ENCODE data around the gene OR5H15.
"Not testable (repeated sequence)": the region's sequence is repeated elsewhere in the genome, so short reads cannot be mapped to it uniquely, and the experiment has no call there.

The OR5H15 gene

GRCh38 chr3:98172621-98173020 is 6.1 kb downstream of the OR5H15 start:
- TF ChIP-seq CTCF (IDR thresholded peaks at IDR 0.05), result no peak
- Histone ChIP-seq H3K4me3 (ENCODE audit: low read depth, low read length) (no peak overlapping the region), H3K4me2 (ENCODE audit: low read length) (no peak overlapping the region), H3K79me2 (no peaks in the 10 kb centered on the region), H3K9me3 (ENCODE audit: control insufficient read depth, low read length) (no peaks in the 10 kb centered on the region), H3K27me3 (ENCODE audit: control insufficient read depth, insufficient read depth, low read length) (no peaks in the 10 kb centered on the region), H3K27ac (no peak overlapping the region), H2AFZ (no peak overlapping the region), H3K4me1 (no peaks in the 10 kb centered on the region), H3K36me3 (ENCODE audit: control insufficient read depth, insufficient read depth, low read length) (no peaks in the 10 kb centered on the region), H3K9ac (no peak overlapping the region)

DNA sequence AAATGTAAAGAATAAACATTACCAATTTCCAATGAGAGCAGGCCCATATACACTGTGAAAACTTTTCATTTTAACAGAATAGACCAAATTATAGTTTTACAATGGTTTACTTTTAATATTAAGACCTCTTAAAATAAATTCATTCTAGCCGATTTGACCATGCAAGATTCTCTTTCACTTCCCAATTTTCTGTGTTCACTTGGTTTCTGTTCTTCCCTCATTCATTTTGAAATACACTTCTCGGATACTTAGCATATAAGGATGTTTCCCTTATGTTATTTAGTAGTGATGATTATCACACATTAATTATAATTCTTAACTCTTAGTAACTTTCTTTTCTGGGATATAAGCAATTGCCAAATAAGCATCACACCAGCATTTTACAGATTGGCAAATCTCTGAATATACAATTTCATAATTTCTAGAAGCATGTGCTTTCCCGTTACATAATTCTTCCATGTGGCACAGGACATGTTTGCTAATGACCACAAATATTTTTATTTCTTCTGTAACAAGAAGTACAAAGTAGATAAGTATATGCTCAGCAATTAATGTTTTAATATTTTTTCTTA is 13.9 kb downstream of the OR5H15 start:
- no peaks in the 10 kb centered on the region for H3K27me3 ChIP-seq (ENCODE audit: control insufficient read depth, insufficient read depth, low read length)
- H3K9ac ChIP-seq, result no peak overlapping the region
- no peak overlapping the region for H3K27ac ChIP-seq
- no peak overlapping the region for H3K4me2 ChIP-seq (ENCODE audit: low read length)
- H2AFZ ChIP-seq, result no peak overlapping the region
- H3K9me3 ChIP-seq (ENCODE audit: control insufficient read depth, low read length), result no peaks in the 10 kb centered on the region
- no peak for TF ChIP-seq CTCF (IDR thresholded peaks at IDR 0.05)
- no peak overlapping the region for H3K4me3 ChIP-seq (ENCODE audit: low read depth, low read length)
- H3K36me3 ChIP-seq (ENCODE audit: control insufficient read depth, insufficient read depth, low read length), result no peaks in the 10 kb centered on the region
- no peaks in the 10 kb centered on the region for H3K4me1 ChIP-seq
- H3K79me2 ChIP-seq, result no peaks in the 10 kb centered on the region

- no peaks in the 10 kb centered on the region for H3K4me1 ChIP-seq
- H3K36me3 ChIP-seq (ENCODE audit: control insufficient read depth, insufficient read depth, low read length), result no peaks in the 10 kb centered on the region
- H3K4me3 ChIP-seq (ENCODE audit: low read depth, low read length), result no peak overlapping the region
- H3K79me2 ChIP-seq, result no peaks in the 10 kb centered on the region
- H3K27ac ChIP-seq, result no peak overlapping the region
- no peak overlapping the region for H2AFZ ChIP-seq
- H3K9me3 ChIP-seq (ENCODE audit: control insufficient read depth, low read length), result no peaks in the 10 kb centered on the region
- no peak overlapping the region for H3K9ac ChIP-seq
- no peaks in the 10 kb centered on the region for H3K27me3 ChIP-seq (ENCODE audit: control insufficient read depth, insufficient read depth, low read length)
- no peak overlapping the region for H3K4me2 ChIP-seq (ENCODE audit: low read length)
- TF ChIP-seq CTCF (IDR thresholded peaks at IDR 0.05), result no peak
Measured at GRCh38 chr3:98182196-98182595, 15.7 kb downstream of the OR5H15 start.

DNA sequence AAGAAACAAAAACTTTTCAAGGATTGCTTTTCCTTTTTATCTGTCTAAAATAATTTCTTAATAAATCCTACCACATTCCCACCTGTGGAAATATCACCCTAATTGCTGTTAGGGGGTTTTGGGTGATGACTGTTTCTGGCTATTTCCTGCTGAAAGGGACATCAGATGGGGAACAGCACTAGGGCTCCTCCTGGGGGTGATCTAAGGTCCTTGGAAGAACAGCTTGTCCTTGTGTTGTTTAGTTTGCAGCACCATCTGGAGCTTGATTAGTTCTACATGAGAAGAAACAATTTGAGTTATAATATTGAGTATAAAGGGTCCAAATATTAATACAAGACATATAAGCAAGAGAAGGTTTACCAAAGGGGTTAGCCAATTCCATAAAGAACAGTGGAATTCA is 18.7 kb downstream of the OR5H15 start:
- Histone ChIP-seq H3K4me2 (ENCODE audit: low read length) (no peak overlapping the region), H3K9me3 (ENCODE audit: control insufficient read depth, low read length) (no peaks in the 10 kb centered on the region), H3K79me2 (no peaks in the 10 kb centered on the region), H3K4me1 (no peaks in the 10 kb centered on the region), H2AFZ (no peak overlapping the region), H3K36me3 (ENCODE audit: control insufficient read depth, insufficient read depth, low read length) (no peaks in the 10 kb centered on the region), H3K27ac (no peak overlapping the region), H3K9ac (no peak overlapping the region), H3K27me3 (ENCODE audit: control insufficient read depth, insufficient read depth, low read length) (no peaks in the 10 kb centered on the region), H3K4me3 (ENCODE audit: low read depth, low read length) (no peak overlapping the region)
- no peak for TF ChIP-seq CTCF (IDR thresholded peaks at IDR 0.05)

GRCh38 chr3:98188545-98188944 is 22.0 kb downstream of the OR5H15 start:
- no peak overlapping the region for H2AFZ ChIP-seq
- H3K9me3 ChIP-seq (ENCODE audit: control insufficient read depth, low read length), result no peaks in the 10 kb centered on the region
- no peaks in the 10 kb centered on the region for H3K27me3 ChIP-seq (ENCODE audit: control insufficient read depth, insufficient read depth, low read length)
- H3K27ac ChIP-seq, result no peak overlapping the region
- H3K4me3 ChIP-seq (ENCODE audit: low read depth, low read length), result no peak overlapping the region
- no peak overlapping the region for H3K9ac ChIP-seq
- H3K36me3 ChIP-seq (ENCODE audit: control insufficient read depth, insufficient read depth, low read length), result no peaks in the 10 kb centered on the region
- TF ChIP-seq CTCF (IDR thresholded peaks at IDR 0.05), result no peak
- H3K4me1 ChIP-seq, result no peaks in the 10 kb centered on the region
- no peaks in the 10 kb centered on the region for H3K79me2 ChIP-seq
- H3K4me2 ChIP-seq (ENCODE audit: low read length), result no peak overlapping the region

DNA sequence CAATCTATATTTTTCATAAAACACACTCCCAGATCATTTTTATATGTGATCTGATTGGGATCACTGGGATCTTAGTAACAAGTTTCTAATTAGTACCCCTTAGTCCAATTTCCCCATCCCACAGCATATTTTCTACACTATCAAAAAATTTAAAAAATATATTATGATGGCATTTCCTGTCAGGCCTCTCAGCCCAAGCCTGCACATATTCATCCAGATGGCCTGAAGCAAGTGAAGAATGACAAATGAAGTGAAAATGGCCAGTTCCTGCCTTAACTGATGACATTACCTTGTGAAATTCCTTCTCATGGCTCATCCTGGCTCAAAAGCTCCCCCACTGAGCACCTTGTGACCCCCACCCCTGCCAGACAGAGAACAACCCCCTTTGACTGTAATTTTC is 24.4 kb downstream of the OR5H15 start:
- not testable (repeated sequence) for H3K79me2 ChIP-seq; H3K4me1 ChIP-seq; H3K36me3 ChIP-seq (ENCODE audit: control insufficient read depth, insufficient read depth, low read length); H3K9me3 ChIP-seq (ENCODE audit: control insufficient read depth, low read length); H3K4me3 ChIP-seq (ENCODE audit: low read depth, low read length); H3K27me3 ChIP-seq (ENCODE audit: control insufficient read depth, insufficient read depth, low read length); H3K27ac ChIP-seq; H3K9ac ChIP-seq; H3K4me2 ChIP-seq (ENCODE audit: low read length); H2AFZ ChIP-seq

- not testable (repeated sequence) for H3K9ac ChIP-seq; H3K9me3 ChIP-seq (ENCODE audit: control insufficient read depth, low read length)
Measured at GRCh38 chr3:98196293-98196692, 29.8 kb downstream of the OR5H15 start.

More at GRCh38 chr3:98196293-98196692, 29.8 kb downstream of the OR5H15 start:
- not testable (repeated sequence) for H3K4me3 ChIP-seq (ENCODE audit: low read depth, low read length); H3K27ac ChIP-seq; H3K4me1 ChIP-seq; H2AFZ ChIP-seq; H3K79me2 ChIP-seq; H3K27me3 ChIP-seq (ENCODE audit: control insufficient read depth, insufficient read depth, low read length); H3K36me3 ChIP-seq (ENCODE audit: control insufficient read depth, insufficient read depth, low read length); H3K4me2 ChIP-seq (ENCODE audit: low read length)

All from parathyroid adenoma (tissue), 2 donors.